Trophoblast cell (in vitro differentiated cells and primary cell): ENCODE results near the gene WNK2.

ENCODE experiments used
- DNase-seq, 2 donors: peaks; one replicate each; pipeline ENCODE4 v3.0.0-alpha.2; 2016
- H2AFZ ChIP-seq: 2 replicates; pipeline ENCODE4 v1.6.1; 2013; ENCODE audit warnings: low read length, moderate library complexity, mild to moderate bottlenecking; ENCODE audit not compliant: insufficient read depth, poor library complexity
- H2AK5ac ChIP-seq: 2 replicates; pipeline ENCODE4 v1.6.1; 2013; ENCODE audit warnings: mild to moderate bottlenecking, low read length
- H2BK120ac ChIP-seq: 2 replicates; pipeline ENCODE4 v1.6.1; 2013; ENCODE audit warnings: low read length, mild to moderate bottlenecking, moderate library complexity; ENCODE audit not compliant: insufficient read depth, poor library complexity
- H2BK12ac ChIP-seq: 2 replicates; pipeline ENCODE4 v1.6.1; 2013; ENCODE audit warnings: mild to moderate bottlenecking, low read length, moderate library complexity
- H2BK5ac ChIP-seq: 2 replicates; pipeline ENCODE4 v1.6.1; 2013; ENCODE audit warnings: low read length, low read depth, moderate library complexity, mild to moderate bottlenecking; ENCODE audit not compliant: poor library complexity
- H3K14ac ChIP-seq: 2 replicates; pipeline ENCODE4 v1.6.1; 2013; ENCODE audit warnings: mild to moderate bottlenecking, low read length
- H3K18ac ChIP-seq: 2 replicates; pipeline ENCODE4 v1.6.1; 2013; ENCODE audit warnings: mild to moderate bottlenecking, low read length
- H3K23ac ChIP-seq: 2 replicates; pipeline ENCODE4 v1.6.1; 2013; ENCODE audit warnings: low read length
- H3K27ac ChIP-seq: 2 replicates; pipeline ENCODE4 v1.5.1; 2013; ENCODE audit warnings: low read depth, mild to moderate bottlenecking, inconsistent platforms, low read length, moderate library complexity
- H3K27me3 ChIP-seq: 2 replicates; pipeline ENCODE4 v1.6.1; 2013; ENCODE audit warnings: inconsistent platforms, mild to moderate bottlenecking, low read length, moderate library complexity; ENCODE audit not compliant: insufficient read depth
- H3K36me3 ChIP-seq, 2 experiments: 1 replicate in 1 of 2; 2 replicates in 1 of 2; pipeline ENCODE4 v1.6.1; 2013; ENCODE audit warnings: low read length in 2 of 2, mild to moderate bottlenecking in 2 of 2, moderate library complexity in 1 of 2; ENCODE audit not compliant: insufficient read depth in 2 of 2, control insufficient read depth in 1 of 2
- H3K4ac ChIP-seq: 2 replicates; pipeline ENCODE4 v1.6.1; 2013; ENCODE audit warnings: low read depth, mild to moderate bottlenecking, low read length, moderate library complexity
- H3K4me1 ChIP-seq, 2 experiments: 1 replicate in 1 of 2; 2 replicates in 1 of 2; pipeline ENCODE4 v1.6.1; 2013; ENCODE audit warnings: low read length in 2 of 2, mild to moderate bottlenecking in 2 of 2, moderate library complexity in 1 of 2; ENCODE audit not compliant: insufficient read depth in 2 of 2, control insufficient read depth in 1 of 2
- H3K4me2 ChIP-seq: 2 replicates; pipeline ENCODE4 v1.6.1; 2013; ENCODE audit warnings: inconsistent platforms, mild to moderate bottlenecking, low read length, moderate library complexity
- H3K4me3 ChIP-seq: 2 replicates; pipeline ENCODE4 v1.5.1; 2013; ENCODE audit warnings: mild to moderate bottlenecking, low read depth, low read length, inconsistent platforms
- H3K79me1 ChIP-seq: one replicate; pipeline ENCODE4 v1.6.1; 2013; ENCODE audit warnings: low read length
- H3K79me2 ChIP-seq: 2 replicates; pipeline ENCODE4 v1.6.1; 2013; ENCODE audit warnings: low read length, mild to moderate bottlenecking; ENCODE audit not compliant: control insufficient read depth, insufficient read depth, poor library complexity
- H3K9ac ChIP-seq: 2 replicates; pipeline ENCODE4 v1.6.1; 2013; ENCODE audit warnings: mild to moderate bottlenecking, low read length
- H3K9me3 ChIP-seq: 2 replicates; pipeline ENCODE4 v1.6.1; 2013; ENCODE audit warnings: low read depth, mild to moderate bottlenecking, control low read depth, inconsistent platforms, low read length; ENCODE audit not compliant: insufficient read depth
- H4K12ac ChIP-seq: 2 replicates; pipeline ENCODE4 v1.6.1; 2013; ENCODE audit warnings: low read depth, mild to moderate bottlenecking, low read length, moderate library complexity
- H4K8ac ChIP-seq: 2 replicates; pipeline ENCODE4 v1.6.1; 2013; ENCODE audit warnings: low read depth, mild to moderate bottlenecking, low read length, moderate library complexity
- H4K91ac ChIP-seq: one replicate; pipeline ENCODE4 v1.6.1; 2013; ENCODE audit warnings: low read depth, mild to moderate bottlenecking, low read length, moderate library complexity
- WGBS: extraction: QIAGEN DNeasy Blood & Tissue Kit; methylation state at CpG from one replicate; pipeline ENCODE4 v1.1.7; 2013; ENCODE audit warnings: missing lambda C conversion rate; ENCODE audit not compliant: insufficient read length, insufficient coverage; ENCODE audit errors: extremely low coverage; 5-methylcytosine and 5-hydroxymethylcytosine counted together

WNK2 gene

GRCh38 chr9:93300175-93300572 is 116.2 kb downstream of the WNK2 start:
- no peaks in the 10 kb centered on the region for H3K79me1 ChIP-seq
- no peak overlapping the region for H3K18ac ChIP-seq
- H4K12ac ChIP-seq, result no peak overlapping the region
- no peak overlapping the region for H3K4ac ChIP-seq
- no peak overlapping the region for H4K8ac ChIP-seq
- H3K9me3 ChIP-seq, result no peaks in the 10 kb centered on the region
- no peak overlapping the region for H2BK120ac ChIP-seq
- H3K4me3 ChIP-seq, result no peak overlapping the region
- H4K91ac ChIP-seq, result no peak overlapping the region
- no peak for DNase-seq
- H3K4me1 ChIP-seq, result no peaks in the 10 kb centered on the region
- no peak overlapping the region for H3K4me2 ChIP-seq
- H3K23ac ChIP-seq, result no peak overlapping the region
- no CpG with 5 or more reads among the region's 14 CpGs for WGBS
- H2BK12ac ChIP-seq, result no peak overlapping the region
- H3K36me3 ChIP-seq, result no peaks in the 10 kb centered on the region
- H3K27ac ChIP-seq, result no peak overlapping the region
- H2AK5ac ChIP-seq, result no peak overlapping the region
- H3K79me2 ChIP-seq, result no peaks in the 10 kb centered on the region
- no peak overlapping the region for H2AFZ ChIP-seq
- no peaks in the 10 kb centered on the region for H3K27me3 ChIP-seq
- no peak overlapping the region for H3K9ac ChIP-seq
- no peak overlapping the region for H3K14ac ChIP-seq
- no peak overlapping the region for H2BK5ac ChIP-seq

DNA sequence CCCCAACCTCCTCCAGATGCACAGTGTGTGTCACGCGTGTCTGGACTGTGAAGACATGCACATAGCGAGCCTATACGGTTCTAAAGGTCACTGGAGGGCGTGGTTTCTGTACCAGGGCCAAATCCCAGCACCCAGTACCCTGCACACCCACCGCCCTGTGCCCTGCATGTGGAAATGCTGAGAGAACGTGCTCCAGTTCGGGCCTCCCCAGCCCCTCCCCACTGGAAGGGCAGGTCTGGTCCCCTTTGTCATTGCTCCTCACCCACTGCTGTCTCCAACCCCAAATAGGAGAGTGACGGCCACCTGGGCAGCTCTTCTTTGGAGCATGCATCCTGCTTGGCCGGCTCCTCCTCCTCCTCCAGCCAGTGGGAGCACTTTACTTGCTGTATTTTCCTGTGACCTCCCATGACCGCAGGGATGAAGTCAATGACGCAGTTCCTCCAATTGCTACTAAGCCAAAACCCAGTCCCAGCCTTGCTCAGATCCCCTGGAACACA is 116.7 kb downstream of the WNK2 start:
- Histone ChIP-seq H3K18ac (no peak overlapping the region), H3K9me3 (no peaks in the 10 kb centered on the region), H4K8ac (no peak overlapping the region), H4K12ac (no peak overlapping the region), H3K14ac (no peak overlapping the region), H2AK5ac (no peak overlapping the region), H2BK12ac (no peak overlapping the region), H3K36me3 (no peaks in the 10 kb centered on the region), H3K4me3 (no peak overlapping the region), H3K4me1 (no peaks in the 10 kb centered on the region), H3K23ac (no peak overlapping the region), H2BK5ac (no peak overlapping the region), H3K27me3 (no peaks in the 10 kb centered on the region), H4K91ac (no peak overlapping the region), H3K79me2 (no peaks in the 10 kb centered on the region), H3K4ac (no peak overlapping the region), H2BK120ac (no peak overlapping the region), H3K4me2 (no peak overlapping the region), H3K79me1 (no peaks in the 10 kb centered on the region), H2AFZ (no peak overlapping the region), H3K27ac (no peak overlapping the region), H3K9ac (no peak overlapping the region)
- DNase-seq, result no peak
- WGBS, result no CpG with 5 or more reads among the region's 12 CpGs

DNA sequence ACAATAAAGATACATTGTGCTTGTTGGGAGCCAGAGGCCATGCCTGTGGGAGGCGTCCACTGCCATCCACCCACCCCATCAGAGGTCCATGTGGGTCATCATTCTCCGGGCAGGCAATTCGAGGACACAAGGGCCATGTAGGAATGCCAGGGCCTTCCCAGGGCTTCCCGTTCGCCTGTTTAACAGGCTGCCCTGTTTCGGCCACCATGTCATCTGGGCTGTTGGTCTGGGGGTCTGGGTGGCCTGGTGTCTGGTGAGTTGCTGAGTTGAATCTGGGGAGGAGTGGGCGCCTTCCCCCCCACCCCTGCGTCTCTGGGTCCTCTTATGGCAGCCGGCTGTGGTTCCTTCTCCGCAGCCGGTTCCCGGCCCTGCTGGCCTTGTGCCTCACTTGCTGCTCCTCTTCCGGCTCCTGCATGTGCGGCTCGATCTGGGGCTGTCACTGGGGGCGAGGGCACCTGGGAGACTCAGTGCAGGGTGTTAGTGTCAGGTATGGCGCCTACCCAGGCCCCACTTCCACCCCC is 117.4 kb downstream of the WNK2 start:
- H3K79me2 ChIP-seq, result no peaks in the 10 kb centered on the region
- no peak overlapping the region for H4K12ac ChIP-seq
- no peak overlapping the region for H3K4ac ChIP-seq
- no peak overlapping the region for H3K14ac ChIP-seq
- H2BK120ac ChIP-seq, result no peak overlapping the region
- no peak overlapping the region for H2BK12ac ChIP-seq
- H3K18ac ChIP-seq, result no peak overlapping the region
- no peaks in the 10 kb centered on the region for H3K9me3 ChIP-seq
- no peak overlapping the region for H3K27ac ChIP-seq
- H2AK5ac ChIP-seq, result no peak overlapping the region
- no peaks in the 10 kb centered on the region for H3K36me3 ChIP-seq
- H3K27me3 ChIP-seq, result no peaks in the 10 kb centered on the region
- no peak overlapping the region for H3K4me2 ChIP-seq
- no peaks in the 10 kb centered on the region for H3K79me1 ChIP-seq
- no peak overlapping the region for H3K9ac ChIP-seq
- no peak for DNase-seq
- H4K8ac ChIP-seq, result no peak overlapping the region
- H3K4me1 ChIP-seq, result no peaks in the 10 kb centered on the region
- H4K91ac ChIP-seq, result no peak overlapping the region
- no CpG with 5 or more reads among the region's 17 CpGs for WGBS
- H2BK5ac ChIP-seq, result no peak overlapping the region
- H3K4me3 ChIP-seq, result no peak overlapping the region
- no peak overlapping the region for H2AFZ ChIP-seq
- no peak overlapping the region for H3K23ac ChIP-seq

- no peak overlapping the region for H4K91ac ChIP-seq
- H3K23ac ChIP-seq, result no peak overlapping the region
- H2AFZ ChIP-seq, result no peak overlapping the region
- DNase-seq, result no peak
- H3K27me3 ChIP-seq, result no peaks in the 10 kb centered on the region
- no peaks in the 10 kb centered on the region for H3K4me1 ChIP-seq
- H4K12ac ChIP-seq, result no peak overlapping the region
- H3K14ac ChIP-seq, result no peak overlapping the region
- H3K4ac ChIP-seq, result no peak overlapping the region
- H3K79me2 ChIP-seq, result no peaks in the 10 kb centered on the region
- H2BK12ac ChIP-seq, result no peak overlapping the region
- no peak overlapping the region for H2AK5ac ChIP-seq
- H2BK5ac ChIP-seq, result no peak overlapping the region
- H3K36me3 ChIP-seq, result no peaks in the 10 kb centered on the region
- no peak overlapping the region for H3K4me3 ChIP-seq
- no peaks in the 10 kb centered on the region for H3K9me3 ChIP-seq
- H3K27ac ChIP-seq, result no peak overlapping the region
- no peak overlapping the region for H3K4me2 ChIP-seq
- no peak overlapping the region for H4K8ac ChIP-seq
- no CpG with 5 or more reads among the region's 16 CpGs for WGBS
- no peak overlapping the region for H3K9ac ChIP-seq
- H3K79me1 ChIP-seq, result no peaks in the 10 kb centered on the region
- H3K18ac ChIP-seq, result no peak overlapping the region
- H2BK120ac ChIP-seq, result no peak overlapping the region
Observed at GRCh38 chr9:93301911-93302541, 118.1 kb downstream of the WNK2 start.
